HFFc6 (cell line): ENCODE measurements around the gene PRKAG2. TPM values are rescaled to one million over a fixed set of nuclear protein-coding genes. Genes with fewer than 3 reads are reported as not detected.
"Not testable (repeated sequence)": the region's sequence is repeated elsewhere in the genome, so short reads cannot be mapped to it uniquely, and the experiment has no call there.

ENCODE experiments used
- DNase-seq: peaks from one replicate; pipeline ENCODE4 v3.0.0-alpha.2; 2018
- H3K27ac Mint-ChIP-seq: 2 replicates; pipeline ENCODE4 v1.8.0; 2020; ENCODE audit warnings: mild to moderate bottlenecking, mixed read lengths
- H3K27me3 Mint-ChIP-seq: 2 replicates; pipeline ENCODE4 v1.8.0; 2021; ENCODE audit warnings: mild to moderate bottlenecking, moderate library complexity, mixed read lengths; ENCODE audit not compliant: insufficient read depth
- H3K36me3 Mint-ChIP-seq: 2 replicates; pipeline ENCODE4 v1.8.0; 2021; ENCODE audit warnings: low read depth, mixed read lengths
- H3K4me1 Mint-ChIP-seq: 2 replicates; pipeline ENCODE4 v1.8.0; 2020; ENCODE audit warnings: low read depth, mixed read lengths
- H3K4me3 Mint-ChIP-seq: 2 replicates; pipeline ENCODE4 v1.8.0; 2020; ENCODE audit warnings: mild to moderate bottlenecking, moderate library complexity, mixed read lengths
- H3K9me3 Mint-ChIP-seq: 2 replicates; pipeline ENCODE4 v1.8.0; 2020; ENCODE audit warnings: mild to moderate bottlenecking, mixed read lengths
- CTCF ChIP-seq: fragments of 200-600 bp; sonication (generic); IDR thresholded peaks from 2 replicates; pipeline ENCODE4 v1.5.0; 2021; ENCODE audit warnings: antibody characterized with exemption, mild to moderate bottlenecking
- total RNA-seq, 6 experiments: library from RNA; stranded (reverse); fragmentation: NEBNext Ultra II Directional; extraction: Animal tissue kit (Norgen Biotek cat#: 25700); gene quantifications; 2 replicates in 1 of 6; 3 replicates in 5 of 6; pipeline ENCODE4 v1.2.3, GENCODE V29; 2021

PRKAG2 gene
- total RNA-seq, 6 experiments from 2014 or later = 15.1 to 19.2 (median 18.4) TPM

GRCh38 chr7:151918510-151918843 is 41.6 kb upstream of the PRKAG2 start:
- Mint-ChIP-seq H3K36me3 (no peaks in the 10 kb centered on the region; the same call in 1 of the 2 replicates), H3K27ac (no peak overlapping the region), H3K27me3 (peaks cover 49% of the 10 kb centered on the region), H3K9me3 (peaks cover 9% of the 10 kb centered on the region), H3K4me1 (no peaks in the 10 kb centered on the region), H3K4me3 (no peak overlapping the region)
- TF ChIP-seq CTCF = no peak
- no peak for DNase-seq

GRCh38 chr7:151917791-151918509 is 41.0 kb upstream of the PRKAG2 start:
- Mint-ChIP-seq H3K9me3 (peaks cover 9% of the 10 kb centered on the region), H3K4me3 (no peak overlapping the region), H3K4me1 (no peaks in the 10 kb centered on the region), H3K27ac (no peak overlapping the region), H3K27me3 (peaks cover 43% of the 10 kb centered on the region), H3K36me3 (no peaks in the 10 kb centered on the region; the same call in 1 of the 2 replicates)
- DNase-seq = no peak
- TF ChIP-seq CTCF = no peak

GRCh38 chr7:151914051-151914450 is 37.1 kb upstream of the PRKAG2 start:
- TF ChIP-seq CTCF = no peak
- no peak for DNase-seq
- H3K4me1 Mint-ChIP-seq = no peaks in the 10 kb centered on the region
- no peak overlapping the region for H3K4me3 Mint-ChIP-seq
- H3K27ac Mint-ChIP-seq = no peak overlapping the region
- peaks cover 9% of the 10 kb centered on the region for H3K9me3 Mint-ChIP-seq
- H3K36me3 Mint-ChIP-seq = no peaks in the 10 kb centered on the region; the same call in 1 of the 2 replicates
- peaks cover 41% of the 10 kb centered on the region for H3K27me3 Mint-ChIP-seq

- peaks cover 24% of the 10 kb centered on the region for H3K27me3 Mint-ChIP-seq
- H3K4me1 Mint-ChIP-seq, H3K36me3 Mint-ChIP-seq, H3K9me3 Mint-ChIP-seq, H3K27ac Mint-ChIP-seq, H3K4me3 Mint-ChIP-seq, DNase-seq: not testable (repeated sequence)
Measured at GRCh38 chr7:151910655-151911054, 33.7 kb upstream of the PRKAG2 start.

- DNase-seq, H3K27ac Mint-ChIP-seq, H3K4me3 Mint-ChIP-seq, H3K36me3 Mint-ChIP-seq, H3K9me3 Mint-ChIP-seq, H3K4me1 Mint-ChIP-seq: not testable (repeated sequence)
- peaks cover 23% of the 10 kb centered on the region for H3K27me3 Mint-ChIP-seq
Measured at GRCh38 chr7:151907115-151907514, 30.2 kb upstream of the PRKAG2 start.

- Mint-ChIP-seq H3K36me3 (no peaks in the 10 kb centered on the region), H3K27me3 (peaks cover 28% of the 10 kb centered on the region), H3K27ac (no peak overlapping the region), H3K9me3 (no peaks in the 10 kb centered on the region), H3K4me1 (no peaks in the 10 kb centered on the region), H3K4me3 (no peak overlapping the region)
- no peak for TF ChIP-seq CTCF
- no peak for DNase-seq
Measured at GRCh38 chr7:151905766-151906165, 28.9 kb upstream of the PRKAG2 start.
